ENCODE results near the gene ECE1.

The ECE1 gene

DNA sequence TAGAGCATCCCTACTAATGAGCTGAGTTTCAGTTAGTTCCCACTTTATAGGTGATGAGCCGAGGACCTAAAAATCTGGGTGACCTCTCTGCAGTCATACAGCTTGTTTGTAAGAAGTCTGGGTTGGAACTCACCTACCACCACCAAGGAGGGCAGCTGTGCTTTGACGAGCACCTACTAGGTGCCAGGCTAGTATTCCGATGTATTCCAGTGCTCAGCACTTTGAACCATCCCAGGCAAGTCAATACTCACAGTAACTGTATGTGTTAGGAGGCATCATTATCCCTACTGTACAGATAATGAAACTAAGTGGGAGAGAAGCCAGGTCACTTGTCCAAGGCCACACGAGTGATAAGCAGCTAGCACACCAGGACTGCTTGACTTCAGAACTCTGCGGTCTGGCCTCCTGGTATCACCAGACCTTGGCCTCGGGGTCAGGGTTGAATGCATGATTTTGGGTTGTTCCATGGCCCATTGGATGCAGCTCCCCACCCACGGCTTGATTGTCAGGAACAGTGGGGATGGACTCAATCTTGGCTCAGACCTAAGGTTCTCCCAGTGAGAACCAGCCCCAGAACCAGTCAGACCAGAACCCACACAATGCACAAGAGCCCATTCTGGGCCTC is 20.7 kb downstream of the ECE1 start:
- in situ Hi-C loops (cut with MboI; ENCODE audit: low sequenced_read_pairs), result no loop called here

DNA sequence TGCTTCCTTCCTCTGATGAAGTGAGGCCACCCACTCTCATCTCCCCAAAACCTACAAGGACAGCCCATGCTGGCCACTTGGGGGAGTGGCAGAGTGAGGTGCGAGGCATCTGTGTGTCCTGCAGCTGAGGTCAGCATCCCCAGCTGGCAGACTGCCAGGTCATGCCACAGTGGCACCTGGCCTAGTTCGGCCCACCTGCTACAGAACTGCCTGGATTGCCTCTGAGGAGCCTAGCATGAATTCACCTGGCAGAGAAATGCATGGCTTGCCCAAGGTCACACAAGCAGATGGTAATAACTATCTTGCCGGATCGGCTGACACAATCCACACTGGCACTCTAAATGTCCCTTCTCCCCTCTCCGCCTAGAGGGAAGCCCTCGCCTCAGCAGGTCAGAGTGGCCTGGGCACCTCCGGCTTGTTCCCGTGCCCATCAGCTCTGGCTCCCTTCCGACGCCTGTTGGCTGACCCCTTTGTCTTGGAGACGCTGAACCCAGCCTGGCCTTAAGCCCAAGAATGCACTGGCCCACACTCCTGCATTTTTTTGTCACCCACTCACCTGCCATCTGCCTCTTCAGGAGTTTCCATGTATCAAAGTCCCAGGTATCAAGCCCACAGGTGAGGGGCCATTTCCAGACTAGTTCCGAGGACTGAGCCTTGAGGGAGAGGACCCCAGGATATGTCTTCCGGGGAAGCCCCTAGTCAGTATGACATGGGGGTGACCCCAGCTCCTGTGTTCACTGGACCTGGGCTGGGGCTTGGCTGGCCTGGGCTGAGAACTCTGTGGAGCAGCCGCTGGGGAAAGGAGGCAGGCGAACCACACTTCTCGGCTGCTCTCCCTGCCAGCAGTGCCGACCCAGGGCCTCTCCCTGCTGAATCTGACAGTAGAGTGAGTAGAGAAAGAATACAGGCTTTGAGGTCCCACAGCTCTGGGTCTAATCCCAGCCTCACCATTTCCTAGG is 21.7 kb downstream of the ECE1 start:
- in situ Hi-C loops (cut with MboI; ENCODE audit: low sequenced_read_pairs), result no loop called here

DNA sequence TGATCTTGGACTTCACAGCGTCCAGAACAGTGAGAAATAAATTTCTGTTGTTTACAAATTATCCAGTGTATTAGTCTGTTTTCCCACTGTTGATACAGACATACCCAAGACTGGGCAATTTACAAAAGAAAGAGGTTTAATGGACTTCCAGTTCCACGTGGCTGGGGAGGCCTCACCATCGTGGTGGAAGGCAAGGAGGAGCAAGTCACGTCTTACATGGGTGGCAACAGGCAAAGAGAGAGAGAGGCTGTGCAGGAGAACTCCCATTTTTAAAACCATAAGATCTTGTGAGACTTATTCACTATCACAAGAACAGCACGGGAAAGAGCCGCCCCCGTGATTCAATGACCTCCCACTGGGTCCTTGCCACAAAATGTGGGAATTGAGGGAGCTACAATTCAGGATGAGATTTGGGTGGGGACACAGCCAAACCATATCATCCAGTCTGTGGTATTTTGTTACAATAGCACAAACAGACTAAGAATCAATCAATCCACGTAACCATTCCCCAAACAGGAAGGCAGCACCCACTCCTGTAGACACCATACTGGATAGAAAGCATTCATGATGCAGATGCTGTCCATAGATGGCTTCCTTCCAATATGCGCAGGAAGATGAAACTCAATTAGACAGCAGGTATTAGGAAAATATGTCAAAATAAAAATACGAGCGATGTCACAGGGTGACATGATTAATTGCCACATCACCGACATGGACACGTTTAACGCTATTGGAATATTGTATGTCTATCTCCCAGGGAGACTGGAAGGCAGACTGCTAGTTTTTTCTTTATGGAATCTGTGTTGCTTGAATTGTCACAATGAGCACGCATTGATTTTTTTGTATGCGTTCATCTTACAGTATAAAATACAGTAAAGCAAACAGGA is 22.8 kb downstream of the ECE1 start:
- in situ Hi-C loops (cut with MboI; ENCODE audit: low sequenced_read_pairs), result no loop called here

- in situ Hi-C loops (cut with MboI; ENCODE audit: low sequenced_read_pairs), result no loop called here
Observed at GRCh38 chr1:21266119-21266774, 24.0 kb downstream of the ECE1 start.

DNA sequence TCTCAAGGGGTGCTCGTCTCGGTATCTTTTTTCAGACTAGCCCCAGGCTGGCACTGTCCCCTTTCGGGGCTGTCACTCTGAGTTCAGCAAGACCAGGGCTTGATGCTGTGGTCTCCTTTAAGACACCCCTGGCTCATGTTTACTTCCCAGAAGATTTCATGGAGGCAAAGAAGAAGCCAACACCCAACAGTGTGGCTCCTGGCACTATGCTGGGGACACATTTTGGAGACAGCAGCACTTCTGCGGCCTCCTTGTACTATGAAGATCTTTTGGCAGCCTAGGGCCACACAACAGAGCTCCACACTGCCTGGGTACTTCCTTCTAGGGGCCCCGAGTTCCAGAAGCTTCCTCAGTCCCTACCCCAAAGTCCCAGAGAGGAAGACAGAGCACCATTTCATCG is 24.6 kb downstream of the ECE1 start:
- in situ Hi-C loops (cut with MboI; ENCODE audit: low sequenced_read_pairs), result no loop called here

DNA sequence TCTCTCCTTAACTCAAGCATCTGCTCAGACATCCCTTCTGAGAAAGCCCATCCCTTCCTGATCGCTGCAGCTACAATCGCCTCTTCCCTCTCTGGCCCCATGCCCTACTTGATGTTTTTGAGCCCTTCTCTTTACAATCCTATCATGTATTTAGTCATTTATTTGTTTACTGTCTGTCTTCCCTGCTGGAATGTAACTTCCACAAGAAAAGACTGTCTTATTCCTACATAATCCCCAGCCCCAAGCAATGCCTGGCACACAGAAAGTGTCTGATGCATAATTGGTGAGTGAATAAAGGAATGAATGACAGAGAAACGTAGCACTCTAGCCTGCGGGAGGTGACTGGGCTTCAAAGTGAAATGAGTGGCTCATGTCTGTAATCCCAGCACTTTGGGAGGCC is 25.4 kb downstream of the ECE1 start:
- in situ Hi-C loops (cut with MboI; ENCODE audit: low sequenced_read_pairs), result no loop called here

- in situ Hi-C loops (cut with MboI; ENCODE audit: low sequenced_read_pairs), result no loop called here
Observed at GRCh38 chr1:21263653-21264225, 26.5 kb downstream of the ECE1 start.

DNA sequence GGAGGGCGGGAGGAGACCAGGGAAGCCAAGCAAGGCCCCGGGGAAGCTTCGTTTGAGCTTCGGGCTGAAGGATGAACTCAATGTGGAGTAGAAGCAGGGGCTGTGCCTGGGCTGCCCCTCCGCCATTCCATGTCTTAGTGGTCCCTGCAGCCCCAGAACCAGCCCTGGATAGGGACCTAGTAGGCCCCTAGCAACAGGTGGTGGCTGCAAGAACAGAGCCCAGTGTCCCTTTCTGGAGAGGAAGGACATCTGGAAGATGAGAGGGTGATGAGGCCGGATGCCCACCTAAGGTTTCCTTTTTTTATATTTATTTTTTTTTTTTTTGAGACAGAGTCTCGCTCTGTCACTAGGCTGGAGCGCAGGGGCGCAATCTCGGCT is 27.2 kb downstream of the ECE1 start:
- in situ Hi-C loops (cut with MboI; ENCODE audit: low sequenced_read_pairs), result no loop called here

DNA sequence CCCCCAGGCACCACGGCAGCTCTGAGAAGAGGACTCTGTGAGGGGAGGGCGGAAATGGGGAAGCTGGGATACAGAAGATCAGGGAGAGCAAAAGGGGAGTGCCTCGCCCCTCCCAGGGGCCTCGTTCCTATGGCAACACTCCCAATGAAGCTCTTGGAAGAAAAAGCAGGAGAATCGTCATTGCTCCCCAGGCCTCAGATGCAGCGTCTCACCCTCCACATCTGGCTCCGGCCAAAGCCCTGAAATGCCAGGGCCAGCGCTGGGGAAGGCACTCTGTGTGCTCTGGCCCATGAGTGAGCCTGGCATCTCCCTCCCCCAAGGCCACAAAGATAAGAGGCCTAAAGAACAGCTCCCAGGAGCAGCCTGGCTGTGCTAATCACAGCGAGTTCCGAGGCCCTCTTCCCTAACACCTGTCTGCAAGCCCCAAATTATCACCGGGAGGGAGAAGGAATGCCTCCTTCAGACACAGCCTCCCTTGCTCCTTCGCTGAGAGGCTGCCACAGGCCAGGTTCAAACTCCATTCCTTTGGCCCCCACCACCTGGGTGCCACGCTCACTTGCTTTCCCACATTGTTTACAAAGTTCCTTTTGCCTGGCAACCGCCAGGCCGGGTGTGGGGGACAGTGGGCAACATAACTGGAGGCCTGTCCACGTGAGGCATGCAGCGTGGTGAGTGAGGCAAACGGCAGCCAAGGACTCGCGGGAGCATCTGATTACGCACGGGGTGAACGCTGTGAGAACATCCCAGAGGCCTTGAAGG is 27.8 kb downstream of the ECE1 start:
- in situ Hi-C loops (cut with MboI; ENCODE audit: low sequenced_read_pairs), result no loop called here

DNA sequence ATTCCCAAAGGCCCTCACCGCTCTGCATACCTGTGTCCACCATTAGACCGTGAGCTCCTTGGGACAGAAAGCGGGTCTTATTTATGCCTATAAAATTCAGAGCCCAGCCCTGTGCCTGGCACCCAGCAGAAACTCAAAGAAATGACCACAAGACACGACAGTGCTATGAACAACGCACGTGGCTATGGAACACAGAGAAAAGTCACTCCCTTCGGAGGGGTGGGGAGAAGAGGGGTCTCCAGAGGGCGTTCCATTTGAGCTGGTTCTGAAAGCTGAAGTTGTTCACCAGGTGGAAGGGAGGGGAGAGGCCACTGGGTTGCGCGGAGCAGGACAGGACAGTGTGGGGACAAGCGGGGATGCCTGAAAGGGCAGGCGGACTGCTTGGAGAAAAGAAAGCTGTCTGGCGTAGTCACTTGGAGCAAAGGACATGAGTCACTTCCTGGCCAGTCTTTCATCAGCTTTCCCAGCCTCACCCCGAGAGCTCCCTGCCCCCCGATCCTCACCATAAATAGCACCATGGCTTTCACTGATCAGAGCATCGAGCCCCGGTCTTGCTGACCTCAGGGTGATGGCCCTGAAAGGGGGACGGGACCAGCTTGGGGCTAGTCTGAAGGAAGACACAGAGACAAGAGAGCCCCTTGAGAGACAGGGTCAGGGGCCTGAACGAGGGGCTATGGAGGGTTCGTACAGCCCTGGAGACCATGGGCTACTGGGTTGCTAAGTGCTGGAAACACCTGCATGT is 28.5 kb downstream of the ECE1 start:
- in situ Hi-C loops (cut with MboI; ENCODE audit: low sequenced_read_pairs), result no loop called here

- in situ Hi-C loops (cut with MboI; ENCODE audit: low sequenced_read_pairs), result no loop called here
Observed at GRCh38 chr1:21260405-21261125, 29.7 kb downstream of the ECE1 start.

DNA sequence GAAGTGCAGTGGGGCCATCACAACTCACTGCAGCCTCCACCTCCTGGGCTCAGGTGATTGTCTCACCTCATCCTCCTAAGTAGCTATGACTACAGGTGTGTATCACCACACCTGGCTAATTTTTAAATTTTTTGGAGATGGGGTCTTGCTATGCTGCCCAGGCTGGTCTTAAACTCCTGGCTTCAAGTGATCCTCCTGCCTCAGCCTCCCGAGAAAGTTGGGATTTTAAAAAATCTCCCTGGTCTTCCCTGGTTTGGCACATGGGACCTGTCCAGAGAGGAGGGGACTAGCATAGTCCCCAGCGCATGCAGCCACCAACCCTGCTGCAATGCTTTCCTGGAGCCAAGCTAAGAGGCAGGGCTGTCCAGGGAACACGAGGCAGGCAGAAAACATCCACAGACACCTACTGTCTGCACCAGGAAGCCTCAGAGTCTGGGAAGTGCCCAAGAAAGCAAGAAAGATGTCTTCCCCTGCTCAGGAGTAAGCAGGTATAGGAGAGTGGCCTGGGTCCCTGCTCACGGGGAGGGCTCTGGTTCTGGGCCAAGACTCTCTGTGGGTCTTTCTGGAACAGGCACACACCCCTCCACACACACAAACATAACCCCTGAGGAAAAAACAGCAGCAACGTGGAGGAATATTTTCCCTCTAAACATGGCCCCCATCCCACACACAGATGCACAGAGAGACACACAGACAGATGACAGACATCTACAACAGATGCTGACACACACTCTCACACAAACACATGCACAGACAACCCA is 30.8 kb downstream of the ECE1 start:
- in situ Hi-C loops (cut with MboI; ENCODE audit: low sequenced_read_pairs), result no loop called here

DNA sequence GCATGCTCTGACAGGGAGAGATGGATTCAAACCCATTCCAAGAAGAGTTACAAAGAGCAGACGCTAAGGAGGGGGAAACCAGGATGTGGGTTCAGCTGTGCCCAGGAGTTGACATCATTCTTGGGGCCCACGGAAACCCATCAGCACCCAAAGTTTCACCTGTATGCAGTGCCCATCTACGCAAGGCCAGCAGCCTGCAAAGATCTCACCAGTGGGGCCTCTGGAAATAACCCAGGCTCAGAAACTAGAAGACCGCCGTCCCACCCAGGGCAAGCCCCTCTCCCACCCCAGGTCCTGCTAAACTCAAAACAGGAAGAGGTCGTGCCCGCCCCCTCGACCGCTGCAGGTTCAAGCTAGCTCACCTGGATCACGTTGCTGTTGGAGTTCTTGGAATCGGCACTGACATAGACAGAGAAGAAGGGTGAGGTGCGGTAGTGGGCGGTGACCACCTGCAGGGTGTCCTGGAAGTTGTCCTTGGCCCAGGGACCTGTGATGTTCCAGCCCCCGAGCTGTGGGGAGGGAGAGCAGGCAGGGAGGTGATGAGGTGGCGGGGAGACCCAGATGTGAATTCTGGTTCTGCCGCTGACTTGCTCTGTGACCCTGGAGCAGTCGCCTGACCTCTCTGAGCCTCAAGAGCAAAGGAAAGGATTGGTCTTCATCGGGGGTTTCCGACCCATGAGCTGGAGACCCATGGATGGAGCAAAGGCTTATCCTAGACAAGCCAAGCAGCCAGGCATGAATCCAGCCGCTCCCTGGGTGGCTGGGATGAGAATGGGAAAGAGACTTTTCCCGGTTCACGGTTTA is 31.7 kb downstream of the ECE1 start:
- in situ Hi-C loops (cut with MboI; ENCODE audit: low sequenced_read_pairs), result no loop called here

DNA sequence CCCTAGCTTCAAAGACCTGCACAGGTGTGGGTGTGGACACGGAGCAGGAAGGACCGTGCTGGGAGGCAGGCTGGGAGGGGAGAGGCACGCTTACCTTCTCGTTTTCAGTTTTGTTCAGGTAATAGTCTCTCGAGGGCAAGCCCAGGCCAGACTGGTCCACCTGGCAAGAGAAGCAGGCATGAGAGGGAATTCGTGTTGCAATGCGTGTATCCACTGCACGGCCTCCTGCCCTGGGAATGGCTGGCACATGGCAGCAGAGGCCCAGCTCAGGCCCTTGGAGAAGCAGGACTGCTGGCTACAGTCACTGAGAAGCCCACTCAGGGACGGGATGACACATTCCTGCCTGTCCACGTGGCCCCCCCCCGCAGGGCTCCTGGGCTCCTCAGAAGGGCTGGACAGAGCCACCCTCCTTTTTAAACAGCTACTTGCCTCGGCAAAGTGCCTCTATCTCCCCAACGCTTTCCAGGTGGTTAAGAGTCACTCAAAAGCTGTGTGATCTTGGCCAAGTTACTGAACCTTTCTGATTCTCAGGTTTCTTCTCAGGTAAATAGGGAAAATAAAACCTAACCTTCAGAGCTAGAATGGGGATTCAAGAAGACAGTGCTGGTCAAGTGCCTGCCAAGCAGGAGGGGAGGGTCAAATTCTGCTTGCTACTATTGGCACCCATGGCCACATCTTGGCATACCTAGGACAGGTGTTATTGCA is 32.7 kb downstream of the ECE1 start:
- in situ Hi-C loops (cut with MboI; ENCODE audit: low sequenced_read_pairs), result no loop called here

DNA sequence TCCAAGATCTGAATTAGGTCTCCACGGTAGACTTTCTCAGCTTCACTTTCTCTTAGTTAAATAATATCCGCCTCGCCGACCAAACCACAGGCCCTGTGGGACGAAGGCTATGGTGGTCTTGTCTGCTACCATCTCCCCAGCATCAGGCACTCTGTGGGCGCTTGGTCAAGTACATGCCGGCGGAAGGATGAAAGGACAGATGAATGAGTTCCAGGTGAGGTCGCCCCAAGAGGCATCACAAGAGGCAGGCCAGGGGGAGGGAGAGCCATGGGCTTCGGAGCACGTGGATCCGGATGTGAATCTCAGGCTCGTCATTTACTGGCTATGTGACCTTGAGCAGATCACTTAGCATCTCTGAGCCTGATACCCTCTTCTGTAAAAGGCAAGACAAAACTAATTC is 33.5 kb downstream of the ECE1 start:
- in situ Hi-C loops (cut with MboI; ENCODE audit: low sequenced_read_pairs), result no loop called here

DNA sequence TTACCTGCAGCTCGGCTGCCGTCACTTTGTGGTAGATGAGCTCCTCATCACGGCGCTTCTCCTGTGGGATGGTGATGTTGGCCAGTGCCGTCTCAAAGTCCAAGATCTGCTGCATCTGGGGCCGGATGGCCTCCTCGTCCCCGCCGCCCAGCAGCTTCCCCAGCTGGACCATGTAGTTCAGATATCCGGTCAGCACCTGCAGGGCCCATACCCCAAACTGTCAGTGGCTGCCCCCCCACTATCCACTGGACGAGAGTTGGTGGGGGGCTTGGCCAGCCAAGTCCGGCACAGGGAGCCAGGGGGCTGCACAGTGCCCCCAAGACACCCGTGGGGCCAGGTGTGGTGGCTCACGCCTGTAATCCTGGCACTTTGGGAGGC is 34.3 kb downstream of the ECE1 start:
- in situ Hi-C loops (cut with MboI; ENCODE audit: low sequenced_read_pairs), result no loop called here
